Daoy (cell line): ENCODE results near the gene HSPB3. TPM values are rescaled to one million over a fixed set of nuclear protein-coding genes. Genes with fewer than 3 reads are reported as not detected.
A peak's percentile ranks its signal among the peaks of the same experiment; 100 is the strongest.
"Not testable (repeated sequence)": the region's sequence is repeated elsewhere in the genome, so short reads cannot be mapped to it uniquely, and the experiment has no call there.

Experiments used
- DNase-seq: peaks from one replicate; pipeline ENCODE4 v3.0.0-alpha.2; 2015; ENCODE audit warnings: low read depth
- total RNA-seq: library from RNA; depleted of rRNA; stranded (reverse); fragments of >200 nt; shearing (Covaris generic); gene quantifications from 2 replicates; pipeline ENCODE4 v1.2.3, GENCODE V29; 2014; rRNA removed

HSPB3 gene, protein sequence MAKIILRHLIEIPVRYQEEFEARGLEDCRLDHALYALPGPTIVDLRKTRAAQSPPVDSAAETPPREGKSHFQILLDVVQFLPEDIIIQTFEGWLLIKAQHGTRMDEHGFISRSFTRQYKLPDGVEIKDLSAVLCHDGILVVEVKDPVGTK
- total RNA-seq: 1.3 TPM in 1 of 2 replicates, not detected in the other

DNA sequence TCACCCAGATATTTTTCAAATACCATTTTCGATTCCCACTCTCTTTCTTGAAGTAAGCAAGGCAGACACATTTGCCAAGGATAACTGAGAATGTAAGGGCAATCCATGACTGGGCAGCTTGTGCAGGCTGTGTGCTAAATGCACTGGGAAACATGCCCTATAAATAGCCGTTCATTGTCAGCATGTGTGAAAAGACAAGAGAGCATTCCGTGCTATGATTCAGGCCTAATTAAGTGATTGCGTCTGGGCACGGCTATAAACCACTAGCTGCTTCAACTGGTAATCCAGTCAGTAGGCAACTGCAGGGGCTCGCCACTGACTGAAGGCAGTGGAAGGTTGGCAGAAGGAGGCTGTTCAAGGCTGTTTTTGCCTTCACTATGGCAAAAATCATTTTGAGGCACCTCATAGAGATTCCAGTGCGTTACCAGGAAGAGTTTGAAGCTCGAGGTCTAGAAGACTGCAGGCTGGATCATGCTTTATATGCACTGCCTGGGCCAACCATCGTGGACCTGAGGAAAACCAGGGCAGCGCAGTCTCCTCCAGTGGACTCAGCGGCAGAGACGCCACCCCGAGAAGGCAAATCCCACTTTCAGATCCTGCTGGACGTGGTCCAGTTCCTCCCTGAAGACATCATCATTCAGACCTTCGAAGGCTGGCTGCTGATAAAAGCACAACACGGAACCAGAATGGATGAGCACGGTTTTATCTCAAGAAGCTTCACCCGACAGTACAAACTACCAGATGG is at the start of gene HSPB3:
TSS of gene HSPB3 (plus strand) at position 287 of the 745 bp plus-strand sequence. CDS start at position 378, 91 bp downstream.
- DNase-seq: peak; percentile 70

DNA sequence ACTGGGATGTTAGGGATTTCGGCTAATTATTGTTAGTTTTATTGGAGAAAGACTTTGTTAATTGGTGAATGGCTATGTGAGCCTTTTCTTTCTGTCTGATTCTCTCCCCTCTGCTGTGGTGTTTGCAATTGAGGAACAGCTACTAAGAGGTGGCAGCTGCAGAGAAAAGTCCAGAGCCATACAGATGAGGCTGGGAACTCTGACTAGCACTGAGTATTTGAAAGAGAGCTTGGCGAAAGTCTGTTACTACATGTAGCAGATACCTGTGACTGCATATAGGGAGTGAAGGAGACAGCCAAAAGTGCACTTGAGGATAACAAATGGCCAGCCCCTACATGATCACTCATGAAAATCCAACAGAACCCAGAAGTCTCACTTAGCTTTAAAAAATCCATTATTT is 44.3 kb upstream of the HSPB3 start:
- DNase-seq: no peak

DNA sequence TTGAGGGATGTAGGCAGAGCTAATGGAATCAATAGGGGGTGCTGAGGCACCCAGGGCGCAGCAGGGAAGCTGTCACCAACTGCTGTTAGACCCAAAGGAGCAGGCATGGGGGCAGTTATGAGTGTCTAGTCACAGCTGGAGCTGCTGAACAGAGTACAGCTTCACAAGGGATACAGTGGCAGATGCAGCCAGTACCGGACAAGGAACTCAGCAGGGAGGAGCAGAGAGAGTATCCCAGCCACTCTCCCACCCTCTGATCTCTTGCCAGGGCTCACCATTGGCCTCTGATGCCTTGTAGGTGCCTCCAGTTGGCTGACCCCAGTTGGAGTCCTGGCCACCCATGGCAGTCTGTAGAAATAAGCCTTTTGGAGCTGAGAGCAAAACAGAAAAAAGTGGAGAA is 42.6 kb upstream of the HSPB3 start:
- no peak for DNase-seq

DNA sequence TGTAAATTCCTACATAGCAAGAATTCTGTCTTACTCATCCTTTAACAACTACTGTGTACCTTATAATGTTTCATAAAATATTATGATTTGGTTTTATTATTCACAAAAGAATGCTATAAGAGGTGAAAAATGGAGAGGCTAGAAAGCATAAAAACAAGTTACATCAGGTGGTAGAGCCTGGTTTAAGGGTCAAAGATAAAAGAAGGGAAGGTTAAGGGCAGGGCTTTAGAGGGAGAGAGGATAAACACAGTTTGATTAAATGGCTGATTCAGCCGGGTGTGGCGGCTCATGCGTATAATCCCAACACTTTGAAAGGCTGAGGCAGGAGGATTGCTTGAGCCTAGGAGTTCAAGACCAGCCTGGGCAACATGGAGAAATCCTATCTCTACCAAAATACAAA is 40.4 kb upstream of the HSPB3 start:
- no peak for DNase-seq

DNA sequence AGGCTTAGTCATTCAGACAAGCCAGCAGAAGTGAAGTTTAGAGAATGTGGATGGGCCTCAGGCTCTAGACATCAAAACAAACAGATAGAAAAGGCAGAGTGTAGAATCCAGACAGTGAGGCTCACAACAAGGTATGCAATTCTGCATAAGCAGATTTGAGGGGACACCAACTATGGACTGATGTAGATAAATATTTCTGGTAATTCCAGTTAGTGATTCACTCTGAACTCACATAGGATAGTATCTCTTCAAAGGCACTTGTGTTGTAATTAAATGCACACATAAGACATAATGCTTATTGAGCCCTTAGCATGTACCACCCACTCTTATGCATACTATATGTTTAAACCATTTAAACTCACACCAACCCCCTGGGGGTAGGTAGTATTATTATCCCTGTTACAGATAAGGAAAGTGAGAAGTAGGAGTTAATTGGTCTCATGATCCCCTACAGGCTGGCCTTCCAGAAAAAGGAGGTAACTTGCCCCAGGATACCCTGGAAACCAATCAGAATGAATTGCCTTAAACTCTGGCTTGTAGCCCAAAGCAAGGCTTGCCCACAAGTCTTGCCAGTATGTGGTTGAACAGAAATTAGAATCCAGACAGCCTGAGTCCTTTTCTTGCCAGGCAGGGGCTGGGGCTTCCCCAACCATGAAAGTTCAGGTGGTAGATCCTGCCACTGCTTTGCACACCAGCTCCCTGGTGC is 39.5 kb upstream of the HSPB3 start:
- peak; percentile 4 for DNase-seq

DNA sequence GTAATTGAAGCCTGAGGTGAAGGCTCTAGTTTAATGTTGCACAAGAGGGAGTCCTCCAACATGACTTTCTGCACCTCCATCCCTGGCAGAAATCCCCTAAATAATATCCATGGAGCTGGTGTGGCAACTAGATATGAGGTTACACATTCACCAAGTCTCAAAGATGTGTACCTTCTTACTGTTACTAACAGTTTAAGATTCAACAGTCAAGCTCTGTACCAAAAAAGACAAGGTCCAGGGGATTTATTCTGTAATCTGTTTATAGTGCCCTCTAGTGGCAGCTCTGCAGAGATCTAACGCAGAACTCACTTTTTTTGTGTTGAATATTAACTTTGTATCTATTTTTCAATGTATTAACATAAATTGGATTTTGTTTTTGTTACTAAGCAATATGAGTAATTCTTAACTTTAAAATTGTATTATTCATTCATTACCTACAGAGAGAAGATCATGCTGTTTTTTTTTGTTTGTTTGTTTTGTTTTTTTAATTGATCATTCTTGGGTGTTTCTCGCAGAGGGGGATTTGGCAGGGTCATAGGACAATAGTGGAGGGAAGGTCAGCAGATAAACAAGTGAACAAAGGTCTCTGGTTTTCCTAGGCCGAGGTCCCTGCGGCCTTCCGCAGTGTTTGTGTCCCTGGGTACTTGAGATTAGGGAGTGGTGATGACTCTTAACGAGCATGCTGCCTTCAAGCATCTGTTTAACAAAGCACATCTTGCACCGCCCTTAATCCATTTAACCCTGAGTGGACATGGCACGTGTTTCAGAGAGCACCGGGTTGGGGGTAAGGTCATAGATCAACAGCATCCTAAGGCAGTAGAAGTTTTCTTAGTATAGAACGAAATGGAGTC is 35.7 kb upstream of the HSPB3 start:
- peak; percentile 25 for DNase-seq

DNA sequence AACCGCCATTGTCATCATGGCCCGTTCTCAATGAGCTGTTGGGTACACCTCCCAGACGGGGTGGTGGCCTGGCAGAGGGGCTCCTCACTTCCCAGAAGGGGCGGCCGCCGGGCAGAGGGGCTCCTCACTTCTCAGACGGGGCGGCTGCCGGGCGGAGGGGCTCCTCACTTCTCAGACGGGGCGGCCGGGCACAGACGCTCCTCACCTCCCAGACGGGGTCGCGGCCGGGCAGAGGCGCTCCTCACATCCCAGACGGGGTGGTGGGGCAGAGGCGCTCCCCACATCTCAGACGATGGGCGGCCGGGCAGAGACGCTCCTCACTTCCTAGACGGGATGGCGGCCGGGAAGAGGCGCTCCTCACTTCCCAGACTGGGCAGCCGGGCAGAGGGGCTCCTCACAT is 35.0 kb upstream of the HSPB3 start:
- DNase-seq: not testable (repeated sequence)

DNA sequence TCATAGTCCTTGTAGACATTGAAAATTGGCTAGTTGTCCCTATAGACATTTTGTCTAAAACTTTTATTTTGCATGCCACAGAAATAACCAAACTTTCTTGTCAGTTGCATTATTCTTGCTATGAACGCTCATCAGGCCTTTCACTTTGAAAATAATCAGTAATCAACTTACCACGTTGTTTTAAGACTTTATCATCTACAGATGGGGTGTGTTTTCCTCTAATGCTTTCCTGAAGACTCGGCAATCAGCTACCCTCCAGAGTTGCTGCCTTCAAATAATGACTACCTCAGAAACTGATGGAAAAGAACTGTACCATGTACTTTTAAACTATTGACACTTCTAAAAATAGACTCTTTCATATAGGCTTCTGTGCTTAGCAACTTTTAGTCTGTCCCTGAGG is 33.5 kb upstream of the HSPB3 start:
- DNase-seq: no peak

DNA sequence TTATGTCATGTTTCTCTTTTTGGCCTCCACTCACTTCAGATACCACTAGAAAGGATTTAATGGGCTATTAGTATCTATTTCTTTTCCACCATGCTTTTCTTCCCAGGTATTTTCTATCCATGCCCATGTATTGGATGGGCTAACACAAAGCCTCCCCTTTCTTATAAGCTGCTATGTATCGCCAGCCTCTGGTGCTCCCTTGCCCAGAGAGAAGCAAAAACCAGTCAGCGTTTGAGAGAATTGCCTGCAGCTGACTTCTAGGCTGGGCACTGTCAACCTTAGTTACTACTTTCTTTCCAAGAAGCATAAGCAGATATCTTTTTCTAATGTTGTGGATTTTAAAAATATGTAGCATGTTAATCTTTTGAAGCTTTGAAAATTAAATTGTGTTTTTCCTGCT is 30.2 kb upstream of the HSPB3 start:
- no peak for DNase-seq

DNA sequence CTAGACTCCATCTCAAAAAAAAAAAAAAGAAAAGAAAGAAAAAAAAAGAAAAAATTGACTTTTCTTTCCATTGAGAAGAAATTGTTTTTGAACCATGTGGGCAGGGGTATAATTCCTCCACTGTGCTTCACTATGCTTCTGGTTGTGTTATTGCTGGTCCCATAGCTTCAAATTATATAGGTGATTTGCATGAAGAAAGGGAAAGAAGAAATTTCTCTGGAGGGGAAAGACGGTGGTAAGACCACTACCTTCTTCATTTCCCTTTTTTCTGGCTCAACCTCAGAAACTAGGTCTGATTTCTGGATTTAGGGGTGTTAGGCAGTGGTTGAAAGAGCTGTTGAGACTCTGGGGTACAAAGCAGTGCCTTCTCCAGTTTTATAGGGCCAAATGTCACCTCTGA is 29.3 kb upstream of the HSPB3 start:
- no peak for DNase-seq

DNA sequence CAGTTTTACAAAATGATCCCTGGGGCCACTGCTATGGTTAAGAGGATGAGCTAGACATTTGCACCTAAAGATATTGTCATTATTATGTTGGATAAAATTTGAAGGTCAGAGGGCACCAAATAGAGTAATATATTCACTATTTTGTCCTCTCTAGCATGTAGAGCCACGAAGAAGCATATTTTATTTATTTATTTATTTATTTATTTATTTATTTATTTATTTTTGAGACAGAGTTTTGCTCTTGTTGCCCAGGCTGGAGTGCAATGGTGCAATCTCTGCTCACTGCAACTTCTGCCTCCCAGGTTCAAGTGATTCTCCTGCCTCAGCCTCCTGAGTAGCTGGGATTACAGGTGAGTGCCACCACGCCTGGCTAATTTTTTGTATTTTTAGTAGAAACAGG is 20.8 kb upstream of the HSPB3 start:
- not testable (repeated sequence) for DNase-seq

DNA sequence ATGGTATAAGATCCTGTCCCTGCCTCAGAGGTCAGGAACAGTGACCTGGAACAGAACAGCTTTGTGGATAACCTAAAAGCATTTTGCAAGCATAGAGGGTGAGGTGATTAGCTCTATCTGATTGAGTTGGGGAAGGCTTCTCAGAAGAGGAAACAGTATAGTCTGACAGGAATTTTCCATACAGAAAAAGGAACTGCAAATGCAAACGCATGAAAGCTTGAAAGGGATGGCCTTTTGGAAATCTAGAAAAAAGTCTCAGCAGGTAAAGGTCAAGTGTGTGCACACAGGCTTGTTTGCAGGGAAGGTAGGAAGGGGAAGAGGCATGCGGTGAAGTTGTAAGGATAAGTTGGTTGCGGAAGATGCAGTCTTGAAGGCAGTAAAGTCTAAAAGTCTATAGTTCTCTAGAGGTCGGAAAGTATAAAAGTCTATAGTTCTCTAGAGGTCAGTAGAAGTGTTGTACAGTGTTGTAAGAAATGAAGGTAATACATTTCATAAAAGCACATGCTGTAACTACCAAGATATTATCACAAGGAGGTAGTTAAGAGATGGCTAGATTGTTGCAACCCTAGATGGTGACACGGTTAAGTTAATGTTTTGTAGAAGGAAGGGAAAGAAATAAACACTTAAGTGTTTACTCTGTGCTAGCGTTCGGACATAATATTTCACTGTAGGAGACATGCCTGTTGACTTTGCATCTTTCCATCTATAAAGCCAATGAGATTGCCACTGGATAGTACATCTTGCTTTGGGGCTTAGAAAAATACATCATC is 16.7 kb upstream of the HSPB3 start:
- no peak for DNase-seq

DNA sequence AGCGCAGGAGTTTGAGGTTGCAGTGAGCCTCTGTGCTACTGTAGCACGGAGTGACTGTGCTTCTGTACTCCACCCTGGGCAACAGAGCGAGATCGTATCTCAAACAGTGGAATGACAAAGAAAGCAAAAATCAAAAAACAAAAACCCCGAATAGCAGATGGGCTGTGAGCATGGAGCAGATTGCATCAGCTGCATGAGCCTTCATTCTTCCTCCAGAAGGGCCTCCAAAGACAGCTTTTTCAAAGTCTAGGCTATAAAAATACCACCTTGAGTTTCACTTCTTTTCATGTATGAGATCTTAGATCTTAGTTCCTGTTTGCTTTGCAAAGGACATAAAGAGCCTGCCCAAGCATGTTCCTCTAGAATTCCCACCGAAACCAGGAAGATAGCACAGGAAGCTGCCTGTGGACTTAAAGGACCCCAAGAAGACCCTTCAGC is 15.0 kb upstream of the HSPB3 start:
- no peak for DNase-seq

DNA sequence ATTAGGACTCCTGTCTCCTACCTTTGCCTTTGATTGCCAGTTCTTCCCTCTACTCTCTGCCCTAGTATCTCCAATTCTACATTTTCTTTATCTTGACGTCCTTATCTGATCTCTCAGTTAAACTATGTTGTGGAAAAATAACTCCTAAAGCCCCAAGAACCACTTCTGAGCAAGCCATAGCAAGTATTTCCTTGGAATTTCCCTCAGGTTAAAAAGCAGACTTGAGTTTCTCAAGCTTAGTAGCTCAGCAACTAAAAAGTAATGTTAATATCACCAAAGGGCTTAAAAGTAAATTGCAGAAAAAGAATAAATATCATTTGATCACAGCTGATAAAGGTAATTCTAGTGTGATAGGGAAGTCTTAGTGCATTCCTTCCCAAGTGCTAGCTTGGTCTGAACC is 13.2 kb upstream of the HSPB3 start:
- no peak for DNase-seq

DNA sequence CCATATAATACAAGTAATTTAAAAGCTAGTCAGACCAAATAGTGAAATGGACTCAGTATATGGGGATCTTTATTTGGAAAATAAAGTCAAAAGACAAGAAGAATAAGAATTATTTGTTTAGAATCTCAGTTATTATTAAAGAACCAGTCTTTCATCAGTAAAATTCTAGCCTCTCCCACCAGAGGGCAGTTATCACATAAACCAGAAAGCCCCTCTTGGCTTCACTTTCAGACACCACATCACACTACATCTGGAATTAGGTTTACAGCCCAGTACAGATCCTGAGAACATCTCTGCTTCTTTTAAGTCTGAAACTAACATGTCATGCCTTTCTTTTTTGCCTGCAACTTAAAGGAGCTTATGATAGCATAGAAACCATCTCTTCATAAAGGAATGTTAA is 12.2 kb upstream of the HSPB3 start:
- peak; percentile 18 for DNase-seq

DNA sequence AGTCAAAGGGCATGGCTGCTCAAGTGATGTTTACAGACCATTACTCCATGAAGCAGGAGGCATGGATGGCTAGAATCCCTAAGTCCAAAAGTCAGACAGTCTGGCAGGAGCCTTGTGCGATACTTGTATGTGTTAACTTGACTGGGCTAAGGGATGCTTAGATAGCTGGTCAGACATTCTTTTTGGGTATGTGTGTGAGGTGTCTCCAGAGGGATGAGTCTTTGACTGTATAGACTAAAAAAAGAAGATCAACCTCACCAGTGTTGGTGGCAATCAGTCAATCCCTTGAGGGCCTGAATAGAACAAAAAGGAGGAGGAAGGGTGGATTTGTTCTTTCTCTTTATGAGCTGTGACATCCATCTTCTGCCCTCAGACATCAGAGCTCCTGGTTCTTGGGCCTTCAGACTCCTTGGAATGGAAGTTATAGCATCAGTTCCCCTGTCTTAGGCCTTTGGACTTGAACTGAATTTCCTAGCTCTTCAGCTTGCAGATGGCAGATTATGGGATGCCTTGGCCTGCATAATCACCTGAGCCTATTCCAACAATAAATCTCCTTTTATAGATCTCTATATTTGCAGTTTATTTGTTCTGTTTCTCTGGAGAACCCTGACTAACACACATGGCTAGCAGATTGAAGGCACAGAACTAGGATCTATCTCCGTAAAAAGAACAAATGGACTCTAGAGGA is 9.7 kb upstream of the HSPB3 start:
- DNase-seq: no peak

DNA sequence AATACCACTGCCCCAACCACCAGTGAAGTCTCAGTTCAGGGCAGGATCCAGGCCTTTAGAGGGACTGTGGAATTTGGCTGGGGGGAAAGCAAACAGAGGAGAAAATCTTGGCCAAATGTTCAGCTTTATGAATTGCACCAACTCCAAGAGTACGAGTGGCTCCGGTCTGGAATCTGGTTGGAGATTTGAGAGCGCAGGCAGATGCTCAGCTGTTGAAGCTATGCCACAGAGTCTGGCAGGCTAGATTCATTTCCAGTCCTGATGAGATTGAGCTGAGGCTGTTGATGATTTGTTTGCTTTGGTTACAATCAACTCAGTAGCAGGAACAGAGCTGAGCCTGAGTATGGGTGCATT is 9.1 kb upstream of the HSPB3 start:
- DNase-seq: no peak

DNA sequence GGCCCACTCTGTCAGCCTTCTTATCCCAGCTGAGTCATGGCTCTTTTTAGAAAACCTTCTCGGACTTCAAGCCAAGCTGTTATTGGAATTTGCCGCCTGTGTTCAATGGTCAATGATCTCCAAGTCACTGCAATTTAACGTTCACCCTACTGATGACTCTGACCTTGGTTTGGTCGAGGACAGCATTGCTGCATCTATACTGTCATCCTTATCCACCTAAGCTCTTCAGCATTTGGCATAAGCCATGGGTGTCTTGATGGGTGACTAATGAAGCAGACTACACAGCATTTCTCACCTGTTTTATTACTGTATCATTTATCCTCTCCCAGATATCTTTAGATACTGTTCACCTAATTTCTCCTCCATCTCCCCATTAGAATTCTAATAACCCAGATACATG is 5.6 kb upstream of the HSPB3 start:
- DNase-seq: no peak

DNA sequence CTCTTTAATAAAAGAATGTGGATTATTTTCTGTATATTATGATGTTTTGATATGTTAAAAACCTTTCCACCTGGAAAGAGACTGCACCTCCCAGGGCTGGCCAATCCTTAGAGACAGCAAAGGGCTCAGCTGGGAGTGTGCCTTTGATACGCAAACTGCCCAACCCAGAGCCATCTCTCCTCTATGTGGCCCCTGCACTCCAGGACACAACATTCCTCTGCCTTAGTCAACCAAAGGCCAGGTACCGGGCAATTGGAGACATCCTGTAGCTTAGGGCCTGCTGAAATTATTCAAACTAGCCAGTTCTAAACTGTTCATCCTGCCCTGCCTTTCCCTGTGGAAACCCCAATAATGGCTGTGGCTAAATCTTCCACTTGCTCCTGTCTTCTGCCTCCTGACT is 5.0 kb upstream of the HSPB3 start:
- no peak for DNase-seq

DNA sequence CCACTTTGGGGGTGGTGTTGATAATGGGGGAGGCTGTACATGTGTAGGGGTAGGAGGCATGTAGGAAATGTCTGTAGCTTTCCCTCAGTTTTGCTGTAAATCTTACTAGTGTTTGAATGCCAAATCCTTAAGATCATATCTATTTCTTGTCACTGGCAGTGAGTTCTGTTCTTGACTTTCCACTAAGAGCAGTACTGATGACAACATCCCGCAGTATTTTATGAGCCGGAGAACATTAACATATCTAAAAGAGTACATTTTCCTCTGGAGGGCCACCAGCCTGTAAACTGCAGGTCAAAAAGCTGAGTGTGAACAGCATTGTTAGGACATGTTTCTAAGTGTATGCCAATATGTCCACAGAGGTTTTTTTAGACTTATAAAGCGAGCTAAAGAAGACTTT is 2.5 kb upstream of the HSPB3 start:
- no peak for DNase-seq

DNA sequence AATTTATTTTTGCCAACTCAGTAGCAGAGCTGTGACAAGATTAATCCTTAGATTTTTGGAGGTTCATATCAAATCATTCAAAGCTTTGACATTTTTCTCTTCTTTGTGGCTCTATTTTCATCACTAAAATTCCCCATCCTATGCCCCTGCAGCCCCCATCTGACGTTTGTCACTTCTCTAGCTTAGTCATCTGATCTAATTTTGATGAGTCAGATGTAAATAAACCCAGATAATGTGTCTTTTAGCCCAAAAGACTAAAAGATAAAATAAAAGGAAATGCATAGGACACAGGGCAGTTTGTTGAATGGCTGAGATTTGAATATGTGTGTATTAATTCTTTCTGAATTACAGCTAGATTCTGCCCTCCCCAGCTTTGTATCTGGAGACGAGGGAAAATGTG is 897 bp upstream of the HSPB3 start:
- no peak for DNase-seq
